Measurements from ENCODE around the gene OR7C1.
A peak's percentile ranks its signal among the peaks of the same experiment; 100 is the strongest.

The OR7C1 gene

GRCh38 chr19:14764401-14764800 lies 70.6 kb downstream of the OR7C1 start:
- DNase-seq = no peak

GRCh38 chr19:14763497-14764145 lies 71.4 kb downstream of the OR7C1 start:
- no peak for DNase-seq

- no peak for DNase-seq
Measured at GRCh38 chr19:14762111-14762510, 72.9 kb downstream of the OR7C1 start.

GRCh38 chr19:14761607-14762006 lies 73.4 kb downstream of the OR7C1 start:
- DNase-seq = no peak

GRCh38 chr19:14758816-14759215 lies 76.2 kb downstream of the OR7C1 start:
- DNase-seq = peak; percentile 28

GRCh38 chr19:14748601-14749000 lies 86.4 kb downstream of the OR7C1 start:
- DNase-seq = no peak

All from NCI-H1436 treated with DMSO at 0.1 percent for 48 hours (cell line).